ENCODE results near the gene PRKCA. TPM values are rescaled to one million over a fixed set of nuclear protein-coding genes. Genes with fewer than 3 reads are reported as not detected.
A peak's percentile ranks its signal among the peaks of the same experiment; 100 is the strongest.

Gene PRKCA
- total RNA-seq, 1 donor from 2014 or later = 4.7 TPM

DNA sequence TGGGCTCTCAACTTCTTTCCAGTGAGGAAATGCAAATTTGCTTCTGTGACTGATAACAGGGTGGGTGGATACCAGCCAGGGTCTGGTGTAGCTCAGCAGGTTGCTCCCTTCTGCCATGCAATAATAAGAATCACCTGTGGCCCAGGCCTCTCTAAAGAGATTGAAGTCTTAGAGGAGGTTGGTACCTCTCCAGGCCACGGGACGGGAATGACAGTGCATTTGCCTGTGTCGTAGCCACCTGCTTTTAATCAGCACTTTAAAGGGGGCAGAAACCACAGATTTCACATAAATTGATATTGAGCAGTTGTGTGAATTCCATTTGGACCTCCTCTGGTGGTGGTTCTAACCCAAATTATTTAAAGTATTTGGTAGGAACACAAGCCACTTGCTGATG is 246.9 kb downstream of the PRKCA start:
- H3K4me3 ChIP-seq (ENCODE audit: low read depth, low read length) = no peak overlapping the region
- FAIRE-seq (no peak), DNase-seq (ENCODE audit: low read depth) (no peak)
- no peaks in the 10 kb centered on the region for H3K27me3 ChIP-seq (ENCODE audit: control insufficient read depth, insufficient read depth, low read length)
- no peak for TF ChIP-seq CTCF (IDR thresholded peaks at IDR 0.05; ENCODE audit: insufficient read depth, low read length, severe bottlenecking)
- H3K36me3 ChIP-seq (ENCODE audit: control insufficient read depth, insufficient read depth, low read length) = no peaks in the 10 kb centered on the region

DNA sequence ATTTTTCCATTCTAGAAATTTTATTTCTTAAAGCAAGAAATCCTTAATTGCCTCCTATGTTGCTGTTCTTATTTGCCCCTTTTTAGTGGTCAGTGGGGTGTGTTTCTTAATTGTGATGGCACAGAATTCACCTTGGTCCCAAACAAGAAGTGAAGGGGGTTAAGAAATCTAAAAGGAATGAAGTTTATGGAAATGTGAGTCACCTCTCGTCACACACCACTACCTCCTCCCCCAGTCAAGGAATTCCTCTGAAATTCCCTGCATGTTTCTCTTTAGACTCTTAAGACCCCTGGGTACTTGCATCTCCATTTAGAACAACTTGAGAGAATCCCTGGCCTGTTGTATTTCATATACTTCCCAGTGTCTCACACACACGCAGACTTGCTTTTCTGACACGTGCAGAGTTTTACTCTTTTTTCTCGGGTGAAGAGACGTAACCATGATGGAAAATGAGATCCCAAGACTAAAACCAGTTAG is 247.4 kb downstream of the PRKCA start:
- H3K36me3 ChIP-seq (ENCODE audit: control insufficient read depth, insufficient read depth, low read length) = no peaks in the 10 kb centered on the region
- H3K27me3 ChIP-seq (ENCODE audit: control insufficient read depth, insufficient read depth, low read length) = no peaks in the 10 kb centered on the region
- no peak overlapping the region for H3K4me3 ChIP-seq (ENCODE audit: low read depth, low read length)
- no peak for FAIRE-seq
- no peak for TF ChIP-seq CTCF (IDR thresholded peaks at IDR 0.05; ENCODE audit: insufficient read depth, low read length, severe bottlenecking)
- peak; percentile 30 for DNase-seq (ENCODE audit: low read depth)

GRCh38 chr17:66551839-66552238 is 249.4 kb downstream of the PRKCA start:
- no peak for TF ChIP-seq CTCF (IDR thresholded peaks at IDR 0.05; ENCODE audit: insufficient read depth, low read length, severe bottlenecking)
- no peak for FAIRE-seq
- peaks cover 1% of the 10 kb centered on the region for H3K36me3 ChIP-seq (ENCODE audit: control insufficient read depth, insufficient read depth, low read length)
- no peaks in the 10 kb centered on the region for H3K27me3 ChIP-seq (ENCODE audit: control insufficient read depth, insufficient read depth, low read length)
- peak; percentile 53 for DNase-seq (ENCODE audit: low read depth)
- H3K4me3 ChIP-seq (ENCODE audit: low read depth, low read length) = no peak overlapping the region

- TF ChIP-seq CTCF (IDR thresholded peaks at IDR 0.05; ENCODE audit: insufficient read depth, low read length, severe bottlenecking) = no peak
- FAIRE-seq (no peak), DNase-seq (ENCODE audit: low read depth) (no peak)
- Histone ChIP-seq H3K4me3 (ENCODE audit: low read depth, low read length) (no peak overlapping the region), H3K36me3 (ENCODE audit: control insufficient read depth, insufficient read depth, low read length) (peaks cover 1% of the 10 kb centered on the region), H3K27me3 (ENCODE audit: control insufficient read depth, insufficient read depth, low read length) (no peaks in the 10 kb centered on the region)
Observed at GRCh38 chr17:66552371-66552770, 250.0 kb downstream of the PRKCA start.

DNA sequence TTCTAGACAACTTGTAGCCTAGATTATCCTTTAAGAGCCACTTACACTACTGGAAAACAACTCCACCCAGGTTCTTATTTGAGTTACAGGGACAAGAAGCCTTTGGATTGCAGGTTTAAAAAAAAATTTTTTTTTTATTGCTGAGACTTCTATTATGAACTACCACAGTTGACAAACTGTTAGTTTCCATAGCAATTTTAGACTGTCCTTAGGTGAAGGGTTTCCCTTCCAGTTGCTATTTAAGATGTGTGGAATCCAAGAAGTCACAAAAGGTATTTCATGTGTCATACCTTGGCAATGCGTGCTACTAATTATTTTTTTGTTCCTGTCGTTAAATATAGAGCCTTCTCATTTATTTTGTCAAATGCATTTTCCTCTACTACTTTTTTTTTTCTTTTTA is 253.2 kb downstream of the PRKCA start:
- FAIRE-seq (no peak), DNase-seq (ENCODE audit: low read depth) (no peak)
- peaks cover 1% of the 10 kb centered on the region for H3K36me3 ChIP-seq (ENCODE audit: control insufficient read depth, insufficient read depth, low read length)
- H3K27me3 ChIP-seq (ENCODE audit: control insufficient read depth, insufficient read depth, low read length) = no peaks in the 10 kb centered on the region
- TF ChIP-seq CTCF (IDR thresholded peaks at IDR 0.05; ENCODE audit: insufficient read depth, low read length, severe bottlenecking) = no peak
- H3K4me3 ChIP-seq (ENCODE audit: low read depth, low read length) = no peak overlapping the region

GRCh38 chr17:66557200-66557599 is 254.8 kb downstream of the PRKCA start:
- no peak for TF ChIP-seq CTCF (IDR thresholded peaks at IDR 0.05; ENCODE audit: insufficient read depth, low read length, severe bottlenecking)
- Histone ChIP-seq H3K27me3 (ENCODE audit: control insufficient read depth, insufficient read depth, low read length) (no peaks in the 10 kb centered on the region), H3K4me3 (ENCODE audit: low read depth, low read length) (no peak overlapping the region), H3K36me3 (ENCODE audit: control insufficient read depth, insufficient read depth, low read length) (peaks cover 1% of the 10 kb centered on the region)
- no peak for FAIRE-seq
- no peak for DNase-seq (ENCODE audit: low read depth)
